HFFc6 (cell line): ENCODE measurements around the gene IL17C. TPM values are rescaled to one million over a fixed set of nuclear protein-coding genes. Genes with fewer than 3 reads are reported as not detected.
A peak's percentile ranks its signal among the peaks of the same experiment; 100 is the strongest.

Source experiments
- DNase-seq: peaks from one replicate; pipeline ENCODE4 v3.0.0-alpha.2; 2018
- H3K27ac Mint-ChIP-seq: 2 replicates; pipeline ENCODE4 v1.8.0; 2020; ENCODE audit warnings: mild to moderate bottlenecking, mixed read lengths
- H3K27me3 Mint-ChIP-seq: 2 replicates; pipeline ENCODE4 v1.8.0; 2021; ENCODE audit warnings: mild to moderate bottlenecking, moderate library complexity, mixed read lengths; ENCODE audit not compliant: insufficient read depth
- H3K36me3 Mint-ChIP-seq: 2 replicates; pipeline ENCODE4 v1.8.0; 2021; ENCODE audit warnings: low read depth, mixed read lengths
- H3K4me1 Mint-ChIP-seq: 2 replicates; pipeline ENCODE4 v1.8.0; 2020; ENCODE audit warnings: low read depth, mixed read lengths
- H3K4me3 Mint-ChIP-seq: 2 replicates; pipeline ENCODE4 v1.8.0; 2020; ENCODE audit warnings: mild to moderate bottlenecking, moderate library complexity, mixed read lengths
- H3K9me3 Mint-ChIP-seq: 2 replicates; pipeline ENCODE4 v1.8.0; 2020; ENCODE audit warnings: mild to moderate bottlenecking, mixed read lengths
- total RNA-seq, 6 experiments: library from RNA; stranded (reverse); fragmentation: NEBNext Ultra II Directional; extraction: Animal tissue kit (Norgen Biotek cat#: 25700); gene quantifications; 2 replicates in 1 of 6; 3 replicates in 5 of 6; pipeline ENCODE4 v1.2.3, GENCODE V29; 2021
- TF ChIP-seq, protein P1 (sequence below): fragments of 200-600 bp; sonication (generic); IDR thresholded peaks from 2 replicates; pipeline ENCODE4 v1.5.0; 2021; ENCODE audit warnings: antibody characterized with exemption, mild to moderate bottlenecking

Gene IL17C
- total RNA-seq, 6 experiments from 2014 or later = not detected

DNA sequence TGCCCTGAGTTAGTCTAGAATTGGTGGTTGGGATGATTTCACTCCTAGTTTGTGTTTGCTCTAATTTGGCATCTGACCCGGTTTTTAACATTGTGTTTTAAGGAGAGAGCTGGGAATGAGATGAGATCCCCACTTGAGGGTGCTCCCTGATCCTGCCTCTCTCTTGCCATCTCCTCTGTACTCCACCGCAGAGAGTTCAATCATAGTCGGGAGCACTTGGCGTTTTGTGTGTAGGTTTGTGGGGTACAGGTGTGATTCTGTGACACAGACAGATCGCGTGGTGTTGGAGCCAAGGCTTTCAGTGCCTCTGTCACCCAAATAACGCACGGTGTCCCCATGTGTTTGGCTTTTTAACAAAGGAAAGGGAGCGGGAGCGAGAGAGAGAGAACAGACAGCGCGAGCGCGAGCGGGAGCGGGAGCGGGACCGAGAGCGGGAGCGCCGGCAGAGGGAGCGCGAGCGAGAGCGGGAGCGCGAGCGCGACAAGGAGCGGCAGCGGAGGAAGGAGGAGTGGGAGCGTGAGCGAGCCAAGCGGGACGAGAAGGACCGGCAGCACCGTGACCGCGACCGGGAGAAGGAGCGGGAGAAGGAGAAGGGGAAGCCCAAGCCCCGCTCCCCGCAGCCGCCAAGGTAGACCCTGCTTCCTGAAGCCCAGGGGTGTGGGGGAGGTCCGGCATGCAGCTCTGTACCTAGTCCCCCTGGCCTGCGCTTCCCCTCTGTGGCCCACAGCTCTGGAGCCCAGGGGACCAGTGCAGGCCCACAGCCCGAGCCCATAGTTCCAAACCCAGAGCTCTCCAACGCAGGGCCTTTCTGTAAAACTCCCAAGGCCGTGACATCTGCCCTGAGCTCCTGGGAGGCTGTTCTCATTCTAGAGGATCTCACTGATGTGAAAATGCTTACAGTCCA lies 27.2 kb upstream of the IL17C start:
- Mint-ChIP-seq H3K9me3 (no peaks in the 10 kb centered on the region), H3K27me3 (no peaks in the 10 kb centered on the region; the same call in 1 of the 2 replicates), H3K36me3 (peaks cover 31% of the 10 kb centered on the region), H3K4me1 (peaks cover 13% of the 10 kb centered on the region), H3K4me3 (no peak overlapping the region), H3K27ac (no peak overlapping the region)
- no peak for DNase-seq
- TF ChIP-seq, protein P1, sequence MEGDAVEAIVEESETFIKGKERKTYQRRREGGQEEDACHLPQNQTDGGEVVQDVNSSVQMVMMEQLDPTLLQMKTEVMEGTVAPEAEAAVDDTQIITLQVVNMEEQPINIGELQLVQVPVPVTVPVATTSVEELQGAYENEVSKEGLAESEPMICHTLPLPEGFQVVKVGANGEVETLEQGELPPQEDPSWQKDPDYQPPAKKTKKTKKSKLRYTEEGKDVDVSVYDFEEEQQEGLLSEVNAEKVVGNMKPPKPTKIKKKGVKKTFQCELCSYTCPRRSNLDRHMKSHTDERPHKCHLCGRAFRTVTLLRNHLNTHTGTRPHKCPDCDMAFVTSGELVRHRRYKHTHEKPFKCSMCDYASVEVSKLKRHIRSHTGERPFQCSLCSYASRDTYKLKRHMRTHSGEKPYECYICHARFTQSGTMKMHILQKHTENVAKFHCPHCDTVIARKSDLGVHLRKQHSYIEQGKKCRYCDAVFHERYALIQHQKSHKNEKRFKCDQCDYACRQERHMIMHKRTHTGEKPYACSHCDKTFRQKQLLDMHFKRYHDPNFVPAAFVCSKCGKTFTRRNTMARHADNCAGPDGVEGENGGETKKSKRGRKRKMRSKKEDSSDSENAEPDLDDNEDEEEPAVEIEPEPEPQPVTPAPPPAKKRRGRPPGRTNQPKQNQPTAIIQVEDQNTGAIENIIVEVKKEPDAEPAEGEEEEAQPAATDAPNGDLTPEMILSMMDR = no peak

- no peaks in the 10 kb centered on the region; the same call in 1 of the 2 replicates for H3K27me3 Mint-ChIP-seq
- H3K27ac Mint-ChIP-seq = peak overlapping the region; percentile 14; the same call in 1 of the 2 replicates
- H3K36me3 Mint-ChIP-seq = peaks cover 25% of the 10 kb centered on the region
- no peaks in the 10 kb centered on the region for H3K9me3 Mint-ChIP-seq
- peaks cover 13% of the 10 kb centered on the region for H3K4me1 Mint-ChIP-seq
- no peak overlapping the region for H3K4me3 Mint-ChIP-seq
- TF ChIP-seq, protein P1 = 0 out of 2 replicates have a peak, but pooled peaks have one; percentile 14
- DNase-seq = no peak
Observed at GRCh38 chr16:88613293-88613692, 25.1 kb upstream of the IL17C start.

DNA sequence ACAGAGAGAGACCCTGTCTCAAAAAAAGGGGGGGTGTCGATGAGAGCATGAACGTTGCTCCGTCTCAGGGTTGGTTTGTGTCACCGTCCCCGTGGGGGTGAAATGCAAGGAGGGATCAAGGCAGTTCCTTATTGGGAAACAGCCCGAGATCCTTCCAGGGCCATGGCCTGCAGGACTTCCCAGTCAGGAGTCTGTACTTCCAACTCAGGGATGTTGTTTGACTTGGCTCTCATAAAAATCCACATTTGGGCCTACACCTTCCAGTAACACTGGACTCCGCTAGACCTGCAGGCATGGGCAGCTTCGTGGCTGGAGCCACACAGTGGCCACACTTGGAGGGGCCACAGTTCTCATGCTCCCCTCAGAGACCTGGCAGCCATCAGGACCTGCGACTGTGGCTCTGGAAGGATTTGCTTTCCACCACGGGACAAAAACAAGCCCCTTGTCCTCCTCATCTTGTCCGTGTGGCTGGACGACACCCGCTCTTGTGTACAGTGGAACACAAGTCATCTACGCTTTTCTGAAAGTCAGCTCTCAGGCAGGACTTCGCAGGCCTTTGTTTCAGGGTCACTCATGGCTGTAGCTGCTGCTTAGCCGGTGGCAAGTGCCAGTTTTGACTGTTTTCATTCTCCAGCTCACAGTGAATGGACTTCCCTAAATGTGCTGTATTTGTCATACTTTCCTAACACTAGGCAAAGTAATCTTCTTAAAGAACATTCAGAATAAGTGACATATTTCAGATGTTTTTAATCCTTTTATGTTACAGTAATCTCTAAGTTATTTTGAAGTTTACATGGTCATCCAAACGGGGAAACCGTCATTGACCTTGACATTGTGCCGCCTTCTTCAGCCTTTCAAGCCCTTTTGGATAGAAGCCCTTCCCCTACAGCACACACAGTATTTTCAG lies 24.2 kb upstream of the IL17C start:
- no peak for DNase-seq
- Mint-ChIP-seq H3K27me3 (no peaks in the 10 kb centered on the region; the same call in 1 of the 2 replicates), H3K9me3 (no peaks in the 10 kb centered on the region), H3K4me3 (no peak overlapping the region), H3K36me3 (peaks cover 25% of the 10 kb centered on the region), H3K27ac (peak overlapping the region; percentile 14; the same call in 1 of the 2 replicates), H3K4me1 (peaks cover 13% of the 10 kb centered on the region)
- TF ChIP-seq, protein P1 = no peak

DNA sequence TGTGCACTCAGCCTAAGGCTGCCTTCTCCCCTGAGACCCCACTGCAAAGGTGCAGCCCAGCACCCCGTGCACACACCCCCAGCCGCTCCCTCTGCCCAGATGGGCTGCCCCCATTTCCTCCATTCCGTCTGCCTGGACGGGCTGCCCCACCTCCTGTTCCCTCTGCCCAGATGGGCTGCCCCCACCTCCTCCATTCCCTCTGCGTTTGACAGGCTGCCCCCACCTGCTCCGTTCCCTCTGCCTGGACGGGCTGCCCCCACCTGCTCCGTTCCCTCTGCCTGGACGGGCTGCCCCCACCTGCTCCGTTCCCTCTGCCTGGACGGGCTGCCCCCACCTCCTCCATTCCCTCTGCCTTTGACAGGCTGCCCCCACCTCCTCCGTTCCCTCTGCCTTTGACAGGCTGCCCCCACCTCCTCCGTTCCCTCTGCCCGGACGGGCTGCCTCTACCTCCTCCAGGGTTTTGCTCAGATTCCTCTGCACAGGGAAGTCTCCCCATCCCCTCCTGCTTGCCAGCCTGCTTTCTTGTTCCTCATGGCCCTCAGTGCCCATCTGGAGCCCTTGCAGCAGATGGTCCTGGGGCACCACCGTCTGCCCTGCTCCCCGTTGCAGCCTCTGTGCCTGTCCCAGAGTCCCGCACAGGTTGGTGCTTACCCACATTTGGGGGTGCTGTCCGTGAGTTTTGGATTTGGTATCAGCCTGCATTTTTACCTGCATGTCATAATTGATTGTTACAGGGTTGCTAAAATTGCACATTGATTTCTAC lies 23.4 kb upstream of the IL17C start:
- no peaks in the 10 kb centered on the region; the same call in 1 of the 2 replicates for H3K27me3 Mint-ChIP-seq
- peaks cover 21% of the 10 kb centered on the region for H3K36me3 Mint-ChIP-seq
- no peaks in the 10 kb centered on the region for H3K9me3 Mint-ChIP-seq
- H3K4me1 Mint-ChIP-seq = peaks cover 13% of the 10 kb centered on the region
- no peak overlapping the region for H3K27ac Mint-ChIP-seq
- H3K4me3 Mint-ChIP-seq = no peak overlapping the region
- TF ChIP-seq, protein P1 = no peak
- DNase-seq = no peak

DNA sequence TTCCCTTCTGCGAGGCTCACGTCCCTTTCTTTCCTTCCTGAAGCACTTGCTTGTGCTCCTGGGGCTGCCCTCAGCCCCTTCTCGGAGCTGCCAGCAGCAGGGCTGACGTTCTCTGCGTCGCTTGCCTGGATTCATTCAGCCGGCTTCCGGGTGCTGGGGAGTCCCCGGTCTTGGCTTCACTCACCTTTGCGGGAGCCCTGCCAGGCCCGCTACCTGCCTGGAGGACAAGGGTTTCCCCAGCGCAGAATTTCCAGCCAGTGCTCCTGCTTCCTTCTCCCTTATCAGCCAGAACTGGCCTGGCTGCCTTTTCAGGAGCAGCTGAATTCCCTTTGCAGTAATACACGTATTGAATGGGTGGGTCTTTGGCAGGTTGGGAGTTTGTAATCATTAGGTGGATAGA lies 22.1 kb upstream of the IL17C start:
- Mint-ChIP-seq H3K4me3 (no peak overlapping the region), H3K9me3 (no peaks in the 10 kb centered on the region)

More for the DNA sequence above, 22.1 kb upstream of the IL17C start:
- TF ChIP-seq, protein P1 = no peak
- H3K27me3 Mint-ChIP-seq = no peaks in the 10 kb centered on the region; the same call in 1 of the 2 replicates
- H3K27ac Mint-ChIP-seq = no peak overlapping the region
- H3K36me3 Mint-ChIP-seq = peaks cover 13% of the 10 kb centered on the region
- no peak for DNase-seq
- peaks cover 13% of the 10 kb centered on the region for H3K4me1 Mint-ChIP-seq
